Body of pancreas (tissue), 4 donors: Measurements from ENCODE around the gene ST3GAL3.
"Not testable (repeated sequence)": the region's sequence is repeated elsewhere in the genome, so short reads cannot be mapped to it uniquely, and the experiment has no call there.

Source experiments
- CTCF ChIP-seq, 7 experiments: fragments of 450-650 bp in 4 of 7; fragments of 200-600 bp in 3 of 7; sonication (generic) in 3 of 7; IDR thresholded peaks; one replicate each; pipeline ENCODE4 v1.5.1; 2016 to 2019; ENCODE audit warnings: antibody characterized with exemption in 7 of 7
- POLR2A ChIP-seq, 3 donors: fragments of 450-650 bp; IDR thresholded peaks; one replicate each; pipeline ENCODE4 v1.6.1; 2016; ENCODE audit warnings: antibody characterized with exemption in 3 of 3, mild to moderate bottlenecking in 2 of 3

GRCh38 chr1:43777916-43778315 is 70.6 kb downstream of the ST3GAL3 start:
- not testable (repeated sequence) for TF ChIP-seq CTCF, POLR2A (IDR thresholded peaks at IDR 0.05)
